ENCODE measurements around the gene NEUROD6.
A peak's percentile ranks its signal among the peaks of the same experiment; 100 is the strongest.

Gene NEUROD6

DNA sequence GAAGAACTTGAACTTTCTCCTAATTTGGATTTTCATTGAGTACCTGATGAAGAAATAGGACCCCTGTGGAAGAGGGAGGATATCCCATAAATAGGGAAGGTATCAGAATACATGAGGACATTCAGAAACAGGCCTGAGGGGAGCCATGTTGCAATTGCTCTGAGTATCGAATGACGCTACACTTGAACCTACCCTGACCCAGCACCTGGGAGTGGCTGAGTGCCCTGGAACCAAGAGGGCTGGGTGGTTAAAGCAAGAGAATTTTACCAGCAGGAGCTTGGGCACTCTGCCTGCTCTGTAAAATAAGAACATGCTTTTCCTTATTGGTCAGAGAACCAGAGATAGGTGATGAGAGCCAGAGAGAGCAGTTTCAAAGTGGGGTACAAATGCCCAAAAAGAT is 7.2 kb downstream of the NEUROD6 start:
- no peak for DNase-seq

DNA sequence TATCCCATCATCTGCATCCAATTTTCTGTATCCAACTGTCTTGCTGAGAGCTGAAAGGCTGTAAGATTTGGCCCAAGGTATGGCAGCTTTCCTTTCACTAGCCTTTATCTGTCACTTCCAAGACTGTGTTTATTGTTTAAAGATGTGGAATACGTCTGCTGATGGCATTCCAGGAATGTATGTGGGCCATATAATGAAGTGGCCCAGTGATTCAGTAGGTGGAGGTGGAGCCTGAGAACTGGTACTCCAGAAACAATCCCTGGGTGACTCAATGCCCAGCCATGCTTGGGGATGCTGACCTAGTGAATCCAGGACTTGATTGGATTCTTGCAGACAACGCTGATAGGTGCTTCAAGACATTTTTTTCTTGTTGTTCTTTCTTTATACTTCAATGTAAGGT is 13.5 kb downstream of the NEUROD6 start:
- no peak for DNase-seq

DNA sequence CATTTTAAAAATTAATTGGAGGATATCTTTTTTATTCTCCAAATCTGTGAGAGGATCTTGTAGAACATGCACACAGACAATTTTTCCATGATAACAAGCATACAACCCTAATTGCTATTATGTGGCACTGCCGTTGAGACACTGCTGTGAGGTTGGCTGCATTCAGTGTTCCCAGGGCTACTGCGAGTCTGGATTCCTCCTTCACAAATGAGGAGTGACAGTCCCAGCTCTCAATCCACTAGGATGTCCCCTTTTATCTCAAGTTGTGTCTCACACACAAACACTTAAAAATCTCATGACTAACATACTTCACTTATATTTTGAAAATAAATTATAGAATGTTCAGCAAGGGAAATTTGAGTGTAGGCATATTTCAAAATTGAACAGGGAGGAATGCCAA is 14.1 kb downstream of the NEUROD6 start:
- no peak for DNase-seq

DNA sequence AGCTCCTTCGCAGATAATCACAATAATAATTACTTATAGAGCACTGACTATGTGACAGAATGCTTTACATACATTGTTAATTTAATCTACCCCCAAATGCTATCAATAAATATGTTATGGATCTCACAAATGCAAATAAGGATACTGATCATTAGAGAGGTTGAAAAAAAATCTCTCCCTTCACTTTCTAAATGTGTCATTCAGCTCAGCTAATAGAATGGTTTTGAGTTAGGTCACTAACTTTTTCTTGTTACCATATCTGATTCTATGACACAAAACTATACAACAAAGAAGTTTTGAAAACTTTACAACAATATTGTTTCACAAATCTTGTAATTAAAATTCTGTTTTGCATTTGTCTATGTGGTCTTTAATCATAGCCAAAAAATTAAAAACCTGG is 17.4 kb downstream of the NEUROD6 start:
- no peak for DNase-seq

DNA sequence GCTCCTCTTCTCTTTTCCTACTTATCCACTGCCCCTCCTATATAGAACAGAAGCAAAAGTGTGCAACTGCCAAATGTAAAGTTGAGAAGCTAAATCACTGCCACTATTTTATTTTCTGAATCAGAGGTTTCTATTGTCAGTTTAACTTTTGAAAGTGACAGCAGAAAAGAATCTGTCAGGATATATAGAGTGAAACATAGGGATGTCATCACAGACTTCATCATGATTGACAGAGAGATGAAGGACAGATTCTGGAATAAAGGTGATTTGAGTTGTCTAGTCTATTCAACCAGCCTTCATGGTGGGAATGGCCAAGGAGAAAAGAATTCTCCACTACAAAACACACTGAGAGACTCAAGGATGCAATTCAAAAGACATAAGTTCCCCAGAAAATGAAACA is 19.9 kb downstream of the NEUROD6 start:
- DNase-seq, result no peak

DNA sequence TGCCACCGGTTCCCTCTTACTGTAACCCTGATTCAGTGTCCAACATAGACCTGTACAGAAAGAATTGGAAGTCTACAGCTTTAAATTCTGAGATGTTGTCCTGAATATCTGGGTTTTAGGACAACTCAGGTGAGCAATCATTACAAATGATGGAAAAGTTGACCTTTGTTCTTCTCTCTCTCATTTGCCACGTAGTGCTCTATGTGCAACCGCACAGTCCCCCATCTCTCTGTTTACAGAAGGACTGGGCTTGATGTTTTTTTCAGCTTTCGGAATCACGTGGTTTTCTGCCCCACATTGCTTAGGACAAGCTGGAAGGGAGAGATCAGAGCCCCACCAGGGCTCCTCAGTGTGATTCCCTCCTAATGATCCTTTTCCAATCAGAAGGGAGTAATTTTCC is 22.2 kb downstream of the NEUROD6 start:
- no peak for DNase-seq

DNA sequence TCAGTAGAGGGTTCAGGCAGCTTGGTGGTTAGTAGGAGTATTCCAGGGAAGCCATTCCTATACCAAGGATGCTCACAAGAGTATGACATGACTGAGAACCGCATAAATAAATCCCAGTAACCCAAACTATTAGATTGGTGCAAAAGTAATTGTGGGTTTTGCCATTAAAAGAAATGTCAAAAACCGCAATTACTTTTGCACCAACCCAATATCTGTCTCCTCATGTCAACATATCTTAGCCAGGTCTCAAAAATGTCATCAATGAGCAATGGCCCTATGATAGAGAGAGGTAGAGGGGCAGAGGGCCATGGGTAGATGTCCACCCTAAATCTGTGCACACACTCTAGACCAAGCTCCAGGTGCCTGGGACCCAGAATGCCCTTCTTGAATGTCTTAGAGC is 23.6 kb downstream of the NEUROD6 start:
- no peak for DNase-seq

DNA sequence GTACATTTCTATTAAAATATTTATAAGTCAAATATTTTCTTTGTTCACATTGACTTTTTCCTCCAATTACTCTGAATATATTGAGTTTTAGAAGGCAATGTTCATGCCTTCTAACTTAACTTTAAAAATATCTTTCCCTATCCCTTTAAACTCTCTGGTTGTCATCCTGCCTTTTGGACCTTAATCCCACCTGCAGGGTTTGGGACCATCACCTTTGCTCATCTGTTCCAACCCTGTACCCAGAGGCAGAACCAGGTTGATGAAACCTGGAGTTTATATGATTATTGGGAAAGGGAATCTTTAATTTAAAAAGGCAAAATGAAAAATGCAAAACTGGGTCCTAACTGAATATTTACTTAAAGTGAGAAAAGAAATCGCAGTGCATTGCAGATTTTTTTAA is 24.8 kb downstream of the NEUROD6 start:
- no peak for DNase-seq

DNA sequence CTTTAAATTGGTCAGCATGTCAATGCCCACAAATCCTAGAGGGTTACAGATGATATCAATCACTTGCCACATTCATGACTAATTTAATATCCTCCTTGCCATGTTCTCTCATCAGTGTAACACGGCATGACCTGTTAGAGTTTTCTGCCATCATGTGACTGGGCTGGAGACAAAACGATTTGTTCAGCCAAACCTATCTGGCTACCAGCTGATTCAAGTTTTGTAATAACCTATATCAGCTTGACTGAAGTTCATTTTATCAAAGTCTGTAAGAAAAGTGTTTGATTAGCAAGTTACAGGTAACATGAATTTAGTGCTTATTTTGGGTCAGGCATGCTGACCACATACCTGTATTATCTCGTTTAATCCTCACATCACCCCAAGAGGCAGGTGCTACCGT is 25.7 kb downstream of the NEUROD6 start:
- DNase-seq, result no peak

DNA sequence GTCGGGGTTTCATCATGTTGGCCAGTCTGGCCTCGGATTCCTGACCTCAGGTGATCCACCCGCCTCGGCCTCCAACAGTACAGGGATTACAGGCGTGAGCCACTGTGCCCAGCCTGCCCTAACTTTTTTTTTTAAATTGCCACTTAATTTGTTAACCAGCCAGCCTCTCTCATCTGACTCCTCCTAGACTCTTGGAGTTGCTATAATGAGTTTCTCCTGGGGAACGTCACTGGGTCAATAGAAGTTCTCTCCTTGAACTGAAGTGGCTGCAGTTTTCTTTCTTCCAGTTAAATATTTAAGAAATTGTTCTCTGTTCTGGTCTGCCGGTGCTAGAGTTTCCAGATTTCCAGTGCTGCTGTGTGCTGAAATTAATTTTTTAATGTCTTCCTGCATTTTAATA is 27.6 kb downstream of the NEUROD6 start:
- no peak for DNase-seq

DNA sequence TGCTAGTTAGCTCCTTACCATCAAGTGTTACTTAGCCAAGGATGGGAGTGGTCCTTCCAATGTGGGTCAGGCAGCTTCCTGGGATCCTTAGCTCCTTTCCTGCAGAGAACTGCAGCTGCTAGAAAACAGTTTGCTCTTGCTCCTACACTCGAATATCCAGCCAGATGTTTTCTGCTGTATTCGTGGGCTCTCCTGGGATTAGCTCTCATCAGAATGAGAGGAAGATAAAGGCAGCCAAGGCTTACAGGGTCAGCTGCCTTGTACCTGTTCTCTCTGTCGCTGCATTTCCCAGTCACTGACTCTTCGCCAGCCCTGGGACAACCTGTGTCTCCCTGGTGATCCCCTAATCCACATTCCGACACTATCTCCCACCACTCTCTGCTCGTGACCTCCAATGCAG is 29.0 kb downstream of the NEUROD6 start:
- DNase-seq, result no peak

DNA sequence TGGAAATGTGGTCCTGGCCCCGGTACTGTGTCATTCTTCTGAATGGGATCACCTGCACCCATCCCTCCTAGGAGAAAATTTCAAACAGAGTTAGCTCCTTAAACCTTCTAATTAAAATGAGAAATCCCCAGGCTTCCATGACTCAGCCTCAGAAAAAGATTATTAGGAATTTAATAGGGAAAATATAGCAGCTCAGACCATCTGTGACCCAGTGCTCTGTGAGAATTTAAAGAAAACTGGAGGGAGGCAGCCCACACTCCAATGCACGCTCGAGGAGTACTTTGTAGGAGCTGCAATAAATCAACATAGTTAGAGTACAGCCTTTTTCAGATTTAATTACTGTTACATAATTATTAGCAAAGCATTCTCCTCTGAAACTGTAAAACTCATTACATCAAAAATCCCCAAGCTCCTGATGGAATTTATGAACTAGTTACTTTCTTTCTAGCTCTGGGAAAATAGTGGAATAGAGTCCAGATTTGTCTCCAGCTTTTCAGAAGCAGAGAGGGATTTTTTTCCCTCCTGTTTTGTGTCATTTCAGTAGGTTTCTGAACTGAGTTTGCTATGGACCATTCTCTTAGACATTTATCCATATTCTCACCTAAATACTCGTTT is 30.1 kb downstream of the NEUROD6 start:
- DNase-seq, result peak in 1 of 2 experiments; percentile 36

DNA sequence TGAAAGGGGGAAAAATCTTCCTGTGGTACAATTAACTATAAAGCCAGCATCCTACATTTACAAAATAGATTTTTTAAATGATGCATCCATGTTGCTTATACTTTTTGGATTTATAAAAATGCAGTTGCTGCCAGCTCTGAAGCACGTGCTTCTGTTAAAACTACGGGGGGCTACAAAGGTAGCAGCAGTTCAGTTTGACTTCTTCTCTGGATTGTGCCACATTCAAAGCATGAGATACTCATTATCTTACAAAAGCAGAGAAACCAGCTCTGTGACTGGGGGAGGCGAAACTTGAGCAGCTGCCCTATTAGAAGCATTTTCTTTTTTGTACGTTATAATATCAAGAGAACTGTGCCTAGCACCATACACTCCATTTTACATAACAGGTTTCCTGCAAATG is 31.1 kb downstream of the NEUROD6 start:
- DNase-seq, result peak; percentile 71 to 81

DNA sequence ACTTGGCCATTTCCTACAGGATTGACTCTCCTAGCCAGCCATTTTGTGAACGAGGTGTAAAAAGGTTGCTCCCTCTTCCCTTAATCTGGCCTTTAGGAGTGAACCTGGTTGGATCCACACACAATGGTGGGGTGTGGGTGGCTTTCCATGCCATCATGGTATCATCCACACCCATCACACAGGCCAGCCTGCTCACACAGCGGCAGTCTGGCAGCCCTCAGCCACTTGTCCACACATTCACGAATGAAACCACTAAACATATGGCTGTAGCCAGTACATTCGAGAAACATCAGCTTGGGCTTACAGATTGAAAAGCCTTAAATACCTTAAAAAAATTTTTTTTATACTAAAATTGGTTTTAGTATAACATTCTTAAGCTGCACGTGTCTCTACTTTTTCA is 31.9 kb downstream of the NEUROD6 start:
- DNase-seq, result peak in 1 of 2 experiments; percentile 42

DNA sequence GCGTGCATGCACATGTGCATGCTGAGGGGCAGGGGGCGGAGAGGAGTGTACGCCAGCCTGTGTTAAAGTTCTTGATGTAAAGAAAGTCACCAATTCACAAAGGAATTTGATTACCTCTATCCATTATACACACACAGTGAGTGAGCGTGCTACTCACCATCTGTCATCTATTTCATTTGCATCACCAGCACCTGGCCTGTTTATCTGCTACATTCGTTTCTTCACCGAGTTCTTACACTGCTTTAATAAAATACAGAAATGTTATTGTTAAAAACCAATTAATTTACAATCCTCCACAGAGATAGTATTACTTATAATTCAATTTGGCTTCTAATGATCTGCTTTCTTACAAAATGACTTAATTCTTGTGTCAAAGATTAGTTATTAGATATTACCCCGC is 32.6 kb downstream of the NEUROD6 start:
- peak; percentile 73 to 84 for DNase-seq

DNA sequence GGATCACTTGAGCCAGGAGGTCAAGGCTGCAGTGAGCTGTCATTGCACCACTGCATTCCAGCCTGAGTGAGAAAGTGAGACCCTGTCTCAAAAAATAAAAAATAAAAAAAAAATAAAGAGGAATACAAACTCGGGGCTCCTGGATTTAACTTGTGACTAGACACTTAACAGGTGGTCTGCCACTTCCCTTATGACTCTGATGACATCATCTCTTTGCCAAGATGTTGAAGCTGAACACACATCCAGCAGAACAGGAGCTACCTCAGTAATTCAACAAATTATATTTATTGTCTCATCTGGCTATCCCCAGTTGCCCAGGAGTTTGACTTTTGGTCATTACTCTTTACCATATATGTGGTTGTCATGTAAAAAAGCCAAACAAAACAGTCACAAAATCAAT is 35.3 kb downstream of the NEUROD6 start:
- no peak for DNase-seq

DNA sequence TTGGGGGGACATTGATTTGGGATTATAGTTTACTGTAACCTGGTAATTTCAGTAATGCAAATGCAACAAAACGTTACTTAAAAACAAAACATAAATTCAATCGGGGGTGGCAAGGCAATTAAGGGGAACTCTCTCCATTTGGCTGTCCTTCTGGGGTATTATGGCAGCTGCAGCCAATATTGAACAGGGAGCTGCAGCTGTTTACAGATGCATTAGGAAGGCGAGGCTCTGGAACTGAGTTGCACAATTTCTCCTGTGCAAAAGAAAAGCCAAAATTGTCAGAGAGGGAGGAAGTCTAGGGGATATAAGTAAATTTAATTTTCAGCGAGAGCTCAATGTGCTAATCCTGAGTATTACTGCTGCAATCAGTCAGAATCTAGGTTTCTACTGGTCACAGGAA is 36.1 kb downstream of the NEUROD6 start:
- DNase-seq, result no peak

DNA sequence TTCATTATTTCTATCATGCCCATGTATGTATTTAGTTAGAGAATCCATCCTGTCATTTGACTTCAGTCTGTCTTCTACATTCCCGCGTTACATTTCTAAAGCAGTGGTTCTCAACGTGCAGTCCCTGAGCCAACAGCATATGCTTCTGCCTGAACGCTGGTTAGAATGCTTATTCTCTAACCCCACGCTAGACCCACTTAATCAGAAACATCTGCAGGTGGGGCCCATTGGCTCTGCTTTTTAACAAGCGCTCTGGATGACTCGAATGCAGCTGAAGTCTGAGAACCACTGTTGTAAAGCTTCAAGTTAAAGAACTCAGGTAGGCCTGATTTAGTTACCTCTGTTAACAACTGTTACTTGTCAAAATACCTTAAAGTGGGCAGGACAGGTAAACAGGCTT is 38.2 kb downstream of the NEUROD6 start:
- no peak for DNase-seq

DNA sequence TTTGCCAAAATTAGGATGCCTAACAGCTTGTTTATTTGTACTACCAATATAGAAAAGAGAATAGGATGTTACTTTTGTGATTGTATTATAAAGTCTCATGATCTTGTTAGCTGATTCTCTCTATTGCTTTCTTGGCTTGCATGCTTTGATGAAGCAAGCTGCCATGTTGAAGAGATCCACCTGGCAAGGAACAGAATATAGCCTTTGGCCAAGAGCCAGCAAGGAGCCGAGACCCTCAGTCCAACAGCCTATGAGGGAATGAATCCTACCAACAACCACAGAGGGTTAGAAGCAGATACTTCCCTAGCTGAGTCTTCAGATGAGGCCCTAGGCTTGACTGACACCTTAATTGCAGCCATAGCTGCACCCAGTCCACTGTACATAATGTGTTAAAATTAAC is 41.2 kb downstream of the NEUROD6 start:
- no peak for DNase-seq

DNA sequence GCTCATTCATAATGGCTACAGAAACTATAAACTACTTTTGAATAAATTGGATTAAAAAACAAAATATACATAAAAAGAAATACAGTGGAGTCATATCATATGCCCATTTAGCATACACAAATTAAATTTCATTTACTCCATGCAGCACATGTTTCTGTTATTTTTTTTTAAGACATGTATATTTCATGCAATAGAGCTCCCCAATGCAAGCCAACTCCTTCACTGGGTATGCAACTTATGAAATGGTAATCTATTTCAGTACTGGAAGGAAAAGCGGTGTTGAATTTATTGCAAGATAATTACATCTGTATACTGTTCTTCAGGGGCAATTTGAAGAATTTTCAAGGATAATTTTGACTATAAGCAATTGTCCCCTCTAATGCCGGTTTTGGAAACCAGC is 49.9 kb downstream of the NEUROD6 start:
- DNase-seq, result no peak

Data from NCI-H526 (cell line).